ENCODE data around the gene ADORA1. TPM values are rescaled to one million over a fixed set of nuclear protein-coding genes. Genes with fewer than 3 reads are reported as not detected.

ADORA1 gene
- total RNA-seq, 1 donor from 2014 or later: 0.14 TPM

DNA sequence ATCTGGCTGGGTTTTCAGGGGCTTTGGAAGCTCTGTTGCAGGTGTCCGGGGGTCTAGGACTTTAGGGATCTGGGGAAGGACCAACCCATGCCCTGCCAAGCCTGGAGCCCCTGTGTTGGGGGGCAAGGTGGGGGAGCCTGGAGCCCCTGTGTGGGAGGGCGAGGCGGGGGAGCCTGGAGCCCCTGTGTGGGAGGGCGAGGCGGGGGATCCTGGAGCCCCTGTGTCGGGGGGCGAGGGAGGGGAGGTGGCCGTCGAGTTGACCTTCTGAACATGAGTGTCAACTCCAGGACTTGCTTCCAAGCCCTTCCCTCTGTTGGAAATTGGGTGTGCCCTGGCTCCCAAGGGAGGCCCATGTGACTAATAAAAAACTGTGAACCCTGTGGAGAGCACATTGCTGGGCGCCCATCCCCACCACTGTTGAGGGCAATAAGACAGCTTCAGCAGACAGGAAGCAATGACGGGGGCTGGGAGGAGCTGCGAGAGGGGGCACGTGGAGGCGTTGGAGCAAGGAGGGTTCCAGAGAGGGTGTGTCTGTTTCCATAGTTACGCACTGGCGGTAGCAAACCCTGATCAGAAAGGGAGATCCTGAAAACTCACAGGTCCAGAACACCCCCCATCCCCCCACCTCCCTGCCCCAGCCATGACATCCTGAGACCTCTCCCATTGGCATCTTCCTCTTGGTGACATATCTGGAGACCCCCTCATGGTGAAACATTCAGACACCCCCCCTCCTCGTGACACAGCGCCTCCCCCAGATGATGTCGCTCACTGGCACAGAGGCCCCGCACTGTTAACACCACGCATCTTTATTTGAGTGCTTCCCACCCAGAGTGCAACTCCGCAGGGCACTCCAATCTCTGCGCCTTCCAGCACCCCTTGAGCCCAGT is 39.7 kb downstream of the ADORA1 start:
- Mint-ChIP-seq H3K36me3 (ENCODE audit: insufficient read depth) (no peaks in the 10 kb centered on the region), H3K9me3 (ENCODE audit: low read depth) (no peaks in the 10 kb centered on the region), H3K27ac (no peak overlapping the region), H3K27me3 (peaks cover 55% of the 10 kb centered on the region), H3K4me3 (ENCODE audit: low read depth) (no peak overlapping the region), H3K4me1 (ENCODE audit: low read depth) (no peaks in the 10 kb centered on the region)
- TF ChIP-seq, protein P1, sequence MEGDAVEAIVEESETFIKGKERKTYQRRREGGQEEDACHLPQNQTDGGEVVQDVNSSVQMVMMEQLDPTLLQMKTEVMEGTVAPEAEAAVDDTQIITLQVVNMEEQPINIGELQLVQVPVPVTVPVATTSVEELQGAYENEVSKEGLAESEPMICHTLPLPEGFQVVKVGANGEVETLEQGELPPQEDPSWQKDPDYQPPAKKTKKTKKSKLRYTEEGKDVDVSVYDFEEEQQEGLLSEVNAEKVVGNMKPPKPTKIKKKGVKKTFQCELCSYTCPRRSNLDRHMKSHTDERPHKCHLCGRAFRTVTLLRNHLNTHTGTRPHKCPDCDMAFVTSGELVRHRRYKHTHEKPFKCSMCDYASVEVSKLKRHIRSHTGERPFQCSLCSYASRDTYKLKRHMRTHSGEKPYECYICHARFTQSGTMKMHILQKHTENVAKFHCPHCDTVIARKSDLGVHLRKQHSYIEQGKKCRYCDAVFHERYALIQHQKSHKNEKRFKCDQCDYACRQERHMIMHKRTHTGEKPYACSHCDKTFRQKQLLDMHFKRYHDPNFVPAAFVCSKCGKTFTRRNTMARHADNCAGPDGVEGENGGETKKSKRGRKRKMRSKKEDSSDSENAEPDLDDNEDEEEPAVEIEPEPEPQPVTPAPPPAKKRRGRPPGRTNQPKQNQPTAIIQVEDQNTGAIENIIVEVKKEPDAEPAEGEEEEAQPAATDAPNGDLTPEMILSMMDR (IDR thresholded peaks at IDR 0.05; ENCODE audit: unreplicated experiment): no peak
- DNase-seq (ENCODE audit: low spot score, unreplicated experiment): no peak

DNA sequence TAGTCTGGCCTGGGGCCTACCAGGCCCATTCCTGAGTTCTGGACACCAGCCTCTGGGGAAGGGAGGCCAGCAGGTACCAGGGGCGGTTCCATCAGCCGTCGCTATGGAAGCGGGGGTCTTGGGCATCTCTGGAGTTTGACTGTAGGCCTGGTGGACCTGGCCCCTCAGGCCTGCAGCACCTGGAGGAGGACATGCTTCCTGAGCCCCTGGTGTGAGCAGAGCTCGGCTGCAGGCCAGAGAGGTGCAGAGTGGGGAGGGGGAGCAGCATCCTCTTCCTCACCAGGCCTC is 40.3 kb downstream of the ADORA1 start:
- Mint-ChIP-seq H3K27ac (no peak overlapping the region), H3K27me3 (peaks cover 55% of the 10 kb centered on the region), H3K4me3 (ENCODE audit: low read depth) (no peak overlapping the region), H3K4me1 (ENCODE audit: low read depth) (no peaks in the 10 kb centered on the region), H3K36me3 (ENCODE audit: insufficient read depth) (no peaks in the 10 kb centered on the region), H3K9me3 (ENCODE audit: low read depth) (no peaks in the 10 kb centered on the region)
- no peak for DNase-seq (ENCODE audit: low spot score, unreplicated experiment)
- TF ChIP-seq, protein P1 (IDR thresholded peaks at IDR 0.05; ENCODE audit: unreplicated experiment): no peak

DNA sequence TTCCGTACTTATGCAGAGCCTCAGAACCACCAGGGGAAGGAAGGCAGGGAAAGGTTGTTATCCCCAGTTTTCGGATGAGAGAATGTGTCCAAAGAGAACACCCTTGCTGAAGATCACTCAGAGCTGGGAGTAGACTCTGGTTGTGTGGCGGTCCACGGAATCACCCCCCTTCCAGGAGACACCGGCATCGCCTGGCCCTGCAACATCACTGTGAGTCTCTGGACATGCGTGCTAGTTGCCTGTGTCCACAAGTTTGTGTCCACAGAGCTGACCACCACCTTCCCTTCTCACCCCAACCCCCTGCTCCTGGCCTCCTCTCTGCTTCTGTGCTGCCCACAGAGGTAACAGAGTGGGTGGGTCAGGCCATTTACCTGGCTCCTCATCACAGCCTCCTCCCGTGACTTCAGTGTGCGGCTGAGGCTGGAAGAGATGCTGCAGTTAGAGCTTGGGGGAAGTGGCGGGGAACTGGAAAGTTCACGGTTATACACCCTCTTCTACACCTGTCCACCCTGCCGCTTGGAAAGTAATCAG is 40.8 kb downstream of the ADORA1 start:
- TF ChIP-seq, protein P1 (IDR thresholded peaks at IDR 0.05; ENCODE audit: unreplicated experiment): no peak
- no peak overlapping the region for H3K4me3 Mint-ChIP-seq (ENCODE audit: low read depth)
- H3K4me1 Mint-ChIP-seq (ENCODE audit: low read depth): no peaks in the 10 kb centered on the region
- H3K27ac Mint-ChIP-seq: no peak overlapping the region
- H3K36me3 Mint-ChIP-seq (ENCODE audit: insufficient read depth): no peaks in the 10 kb centered on the region
- H3K27me3 Mint-ChIP-seq: peaks cover 52% of the 10 kb centered on the region
- DNase-seq (ENCODE audit: low spot score, unreplicated experiment): no peak
- H3K9me3 Mint-ChIP-seq (ENCODE audit: low read depth): no peaks in the 10 kb centered on the region

GRCh38 chr1:203168991-203169390 is 41.5 kb downstream of the ADORA1 start:
- no peaks in the 10 kb centered on the region for H3K9me3 Mint-ChIP-seq (ENCODE audit: low read depth)
- no peak overlapping the region for H3K27ac Mint-ChIP-seq
- no peak for DNase-seq (ENCODE audit: low spot score, unreplicated experiment)
- TF ChIP-seq, protein P1 (IDR thresholded peaks at IDR 0.05; ENCODE audit: unreplicated experiment): no peak
- no peaks in the 10 kb centered on the region for H3K4me1 Mint-ChIP-seq (ENCODE audit: low read depth)
- H3K4me3 Mint-ChIP-seq (ENCODE audit: low read depth): no peak overlapping the region
- H3K36me3 Mint-ChIP-seq (ENCODE audit: insufficient read depth): no peaks in the 10 kb centered on the region
- H3K27me3 Mint-ChIP-seq: peaks cover 54% of the 10 kb centered on the region

DNA sequence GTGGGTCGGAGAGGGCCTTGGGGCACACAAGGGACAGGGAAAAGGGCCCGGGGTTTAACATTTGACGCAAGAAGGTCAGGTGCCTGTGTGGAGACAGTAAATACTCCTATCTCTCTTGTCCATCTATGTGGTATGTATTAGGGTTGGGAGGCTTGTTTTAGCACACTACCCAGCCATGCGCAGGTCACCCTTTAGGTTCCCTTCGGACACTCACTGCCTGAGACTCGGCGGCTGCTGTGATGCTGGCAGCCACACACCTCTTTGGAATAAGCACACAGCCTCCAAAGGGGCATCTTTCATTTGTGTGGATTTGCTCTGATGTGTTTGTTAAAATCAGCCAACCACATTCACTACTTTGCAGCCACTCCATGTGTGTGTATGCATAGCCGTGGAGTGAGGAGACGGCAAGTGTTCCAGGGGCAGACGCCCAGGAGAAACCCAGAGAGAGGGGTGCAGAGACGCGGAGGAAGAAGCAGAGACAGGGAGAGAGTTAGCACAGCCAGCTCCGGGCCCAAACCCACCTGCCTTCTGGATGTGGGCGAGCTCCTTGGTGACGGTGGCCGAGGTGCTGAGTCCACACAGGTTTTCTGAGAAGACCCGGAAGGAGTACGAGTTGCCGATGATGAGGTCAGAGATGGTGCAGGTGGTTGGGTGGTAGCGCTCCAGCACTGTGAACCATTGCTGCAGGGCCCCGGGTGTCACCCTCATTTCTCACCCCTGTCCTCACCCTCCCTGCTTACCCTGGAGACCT is 42.4 kb downstream of the ADORA1 start:
- H3K27ac Mint-ChIP-seq: no peak overlapping the region
- peaks cover 50% of the 10 kb centered on the region for H3K27me3 Mint-ChIP-seq
- no peak overlapping the region for H3K4me3 Mint-ChIP-seq (ENCODE audit: low read depth)
- no peak for DNase-seq (ENCODE audit: low spot score, unreplicated experiment)
- H3K36me3 Mint-ChIP-seq (ENCODE audit: insufficient read depth): no peaks in the 10 kb centered on the region
- TF ChIP-seq, protein P1 (IDR thresholded peaks at IDR 0.05; ENCODE audit: unreplicated experiment): no peak
- no peaks in the 10 kb centered on the region for H3K4me1 Mint-ChIP-seq (ENCODE audit: low read depth)
- no peaks in the 10 kb centered on the region for H3K9me3 Mint-ChIP-seq (ENCODE audit: low read depth)

Data from progenitor cell of endocrine pancreas (in vitro differentiated cells).